Activated CD4-positive, alpha-beta T cell treated with anti-CD3 and anti-CD28 coated beads, Interleukin-2, amount 50 U/mL, for 48 hours (primary cell): ENCODE measurements around the gene CDK7.
"Not testable (repeated sequence)": the region's sequence is repeated elsewhere in the genome, so short reads cannot be mapped to it uniquely, and the experiment has no call there.

ENCODE experiments used
- DNase-seq, 2 experiments: peaks; one replicate each; pipeline ENCODE4 v3.0.0-alpha.2; 2020

Gene CDK7

GRCh38 chr5:69234457-69235268 is at the start of gene CDK7:
Gene CDK7 (plus strand): TSS chr5:69234886. CDS start chr5:69234976, 90 bp downstream.
- peak; percentile 92 to 94 for DNase-seq

- no peak for DNase-seq
Observed at GRCh38 chr5:69187342-69187741, 47.3 kb upstream of the CDK7 start.

- DNase-seq, result no peak
Observed at GRCh38 chr5:69188811-69189161, 45.9 kb upstream of the CDK7 start.

- peak; percentile 94 to 96 for DNase-seq
Observed at GRCh38 chr5:69189162-69190086, 45.3 kb upstream of the CDK7 start, which contains the start of gene CENPH. Gene CENPH (plus strand): TSS chr5:69189583. CDS start chr5:69189635, 52 bp downstream.

GRCh38 chr5:69202497-69202896 is 32.2 kb upstream of the CDK7 start:
- DNase-seq, result no peak

- no peak for DNase-seq
Observed at GRCh38 chr5:69206528-69207190, 28.0 kb upstream of the CDK7 start.

- no peak for DNase-seq
Observed at GRCh38 chr5:69209602-69210001, 25.1 kb upstream of the CDK7 start.

- no peak for DNase-seq
Observed at GRCh38 chr5:69211200-69211599, 23.5 kb upstream of the CDK7 start.

- DNase-seq, result no peak
Observed at GRCh38 chr5:69212022-69212421, 22.7 kb upstream of the CDK7 start.

- no peak for DNase-seq
Observed at GRCh38 chr5:69213513-69214215, 21.0 kb upstream of the CDK7 start.

- DNase-seq, result no peak
Observed at GRCh38 chr5:69217151-69217511, 17.6 kb upstream of the CDK7 start.

- DNase-seq, result peak; percentile 96 to 98
Observed at GRCh38 chr5:69217548-69218526, 16.8 kb upstream of the CDK7 start.

GRCh38 chr5:69219939-69220338 is 14.7 kb upstream of the CDK7 start:
- DNase-seq, result no peak

- not testable (repeated sequence) for DNase-seq
Observed at GRCh38 chr5:69220371-69220770, 14.3 kb upstream of the CDK7 start.

GRCh38 chr5:69220833-69221232 is 13.9 kb upstream of the CDK7 start:
- not testable (repeated sequence) for DNase-seq

GRCh38 chr5:69224520-69224919 is 10.2 kb upstream of the CDK7 start:
- no peak for DNase-seq

GRCh38 chr5:69225860-69226259 is 8.8 kb upstream of the CDK7 start:
- no peak for DNase-seq

GRCh38 chr5:69230181-69230580 is 4.5 kb upstream of the CDK7 start:
- DNase-seq, result no peak

- no peak for DNase-seq
Observed at GRCh38 chr5:69231281-69231680, 3.4 kb upstream of the CDK7 start.

GRCh38 chr5:69231851-69232250 is 2.8 kb upstream of the CDK7 start:
- DNase-seq, result no peak

GRCh38 chr5:69236733-69237132 is 2.0 kb downstream of the CDK7 start:
- not testable (repeated sequence) for DNase-seq
